Activated CD8-positive, alpha-beta memory T cell treated with anti-CD3 and anti-CD28 coated beads, Interleukin-2, amount 50 U/mL, for 1 hour (primary cell): Measurements from ENCODE around the gene ZNF554.

Experiments
- DNase-seq: peaks from one replicate; pipeline ENCODE4 v3.0.0-alpha.2; 2020; ENCODE audit errors: extremely low read depth

ZNF554 gene

DNA sequence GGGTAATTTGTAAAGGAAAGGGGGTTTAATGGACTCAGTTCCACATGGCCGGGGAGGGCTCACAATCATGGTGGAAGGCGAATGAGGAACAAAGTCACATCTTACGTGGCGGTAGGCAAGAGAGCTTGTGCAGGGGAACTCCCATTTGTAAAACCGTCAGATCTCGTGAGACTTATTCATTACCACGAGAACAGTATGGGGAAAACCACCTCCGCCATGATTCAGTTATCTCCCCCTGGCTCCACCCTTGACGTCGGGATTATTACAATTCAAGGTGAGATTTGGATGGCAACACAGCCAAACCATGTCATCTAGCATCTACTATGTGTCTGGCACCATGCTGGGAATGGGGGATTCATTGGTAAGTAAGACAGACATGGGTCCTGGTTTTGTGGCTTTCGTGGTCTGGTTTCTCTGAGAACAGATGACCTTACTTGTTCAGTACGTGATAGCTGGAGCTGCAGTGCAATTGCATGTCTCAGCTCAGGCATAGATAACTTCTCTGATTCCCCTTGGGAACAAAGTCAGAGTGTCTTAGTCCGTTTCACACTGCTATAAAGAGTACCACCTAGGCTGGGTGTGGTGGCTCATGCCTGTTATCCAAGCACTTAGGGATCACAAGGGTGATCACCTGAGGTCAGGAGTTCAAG is 8.3 kb downstream of the ZNF554 start:
- DNase-seq: no peak

GRCh38 chr19:2834294-2834871 is 14.7 kb downstream of the ZNF554 start:
- DNase-seq: no peak

GRCh38 chr19:2837430-2837829 is 17.8 kb downstream of the ZNF554 start:
- DNase-seq: no peak

GRCh38 chr19:2840794-2841791 is 21.4 kb downstream of the ZNF554 start, which contains the start of gene ZNF555:
Gene ZNF555 (plus strand): TSS chr19:2841475. CDS start chr19:2841573, 98 bp downstream.
- DNase-seq: peak; percentile 100

- DNase-seq: no peak
Measured at GRCh38 chr19:2841855-2842574, 22.3 kb downstream of the ZNF554 start.

DNA sequence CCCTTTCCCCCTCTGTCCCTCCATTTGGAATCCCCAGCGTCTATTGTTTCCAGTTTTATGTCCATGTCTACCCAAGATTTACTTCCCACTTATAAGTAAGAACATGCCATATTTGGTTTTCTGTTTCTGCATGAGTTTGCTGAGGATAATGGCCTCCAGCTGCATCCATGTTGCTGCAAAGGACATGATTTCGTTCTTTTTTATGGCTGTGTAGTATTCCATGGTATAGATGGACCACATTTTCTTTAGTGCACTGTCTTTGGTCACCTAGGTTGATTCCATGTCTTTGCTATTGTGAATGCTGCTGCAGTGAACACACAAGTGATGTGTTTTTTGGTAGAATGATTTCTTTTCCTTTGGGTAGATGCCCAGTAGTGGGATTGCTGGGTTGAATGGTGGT is 25.4 kb downstream of the ZNF554 start:
- DNase-seq: no peak

DNA sequence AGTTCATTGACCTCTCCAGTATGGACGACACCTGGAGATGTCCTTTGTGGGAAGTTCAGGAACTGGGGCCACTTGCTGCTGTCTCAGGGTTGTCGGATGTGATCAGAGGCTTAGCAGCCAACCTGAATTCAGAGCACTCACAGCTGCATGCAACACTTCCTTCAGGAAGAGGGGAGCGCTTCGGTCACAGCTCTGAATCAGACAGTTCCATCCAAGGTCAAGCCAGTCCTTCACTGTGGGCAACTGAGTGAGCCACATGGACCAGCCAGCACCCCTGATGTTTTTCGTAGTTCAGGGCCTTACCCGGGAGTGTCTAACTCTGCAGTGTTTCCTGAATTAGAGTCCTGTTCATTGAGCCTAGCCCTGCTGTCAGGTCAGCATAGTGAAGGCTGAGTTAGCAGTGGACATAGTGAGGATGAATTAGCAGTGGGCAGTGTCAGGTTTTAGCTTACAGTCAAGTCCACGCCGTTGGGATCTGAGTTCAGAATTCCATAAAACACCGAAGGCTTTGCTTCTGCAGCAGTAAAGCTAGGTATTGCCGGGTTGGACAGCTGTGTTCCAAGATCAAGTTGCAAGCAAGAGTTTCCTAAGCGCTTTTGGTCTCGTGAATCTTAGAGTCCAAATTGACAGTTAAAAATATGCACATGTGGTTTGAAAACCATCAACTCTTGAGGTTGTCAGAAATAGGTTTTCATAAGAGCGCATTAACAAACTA is 26.7 kb downstream of the ZNF554 start:
- no peak for DNase-seq

DNA sequence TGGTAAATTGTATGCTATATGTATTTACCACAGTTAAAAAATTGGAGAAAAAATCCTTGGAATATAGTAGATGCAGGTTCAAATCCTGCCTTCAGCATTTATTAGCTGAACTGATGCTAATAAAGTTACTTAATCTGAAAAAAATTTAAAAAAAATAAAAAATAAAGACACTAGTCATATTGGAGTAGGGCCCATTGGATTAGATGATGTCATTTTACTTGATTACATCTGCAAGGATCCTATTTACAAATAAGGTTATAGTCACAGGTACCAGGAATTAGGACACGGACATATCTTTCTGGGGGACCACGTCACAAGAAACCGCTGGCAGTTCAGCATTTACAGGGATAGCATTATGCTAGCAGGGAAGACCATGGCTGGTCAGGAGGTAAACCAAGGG is 27.8 kb downstream of the ZNF554 start:
- no peak for DNase-seq

GRCh38 chr19:2848616-2849015 is 28.9 kb downstream of the ZNF554 start:
- DNase-seq: no peak

GRCh38 chr19:2850256-2850925 is 30.7 kb downstream of the ZNF554 start:
- DNase-seq: no peak

GRCh38 chr19:2852598-2852997 is 32.9 kb downstream of the ZNF554 start:
- no peak for DNase-seq

DNA sequence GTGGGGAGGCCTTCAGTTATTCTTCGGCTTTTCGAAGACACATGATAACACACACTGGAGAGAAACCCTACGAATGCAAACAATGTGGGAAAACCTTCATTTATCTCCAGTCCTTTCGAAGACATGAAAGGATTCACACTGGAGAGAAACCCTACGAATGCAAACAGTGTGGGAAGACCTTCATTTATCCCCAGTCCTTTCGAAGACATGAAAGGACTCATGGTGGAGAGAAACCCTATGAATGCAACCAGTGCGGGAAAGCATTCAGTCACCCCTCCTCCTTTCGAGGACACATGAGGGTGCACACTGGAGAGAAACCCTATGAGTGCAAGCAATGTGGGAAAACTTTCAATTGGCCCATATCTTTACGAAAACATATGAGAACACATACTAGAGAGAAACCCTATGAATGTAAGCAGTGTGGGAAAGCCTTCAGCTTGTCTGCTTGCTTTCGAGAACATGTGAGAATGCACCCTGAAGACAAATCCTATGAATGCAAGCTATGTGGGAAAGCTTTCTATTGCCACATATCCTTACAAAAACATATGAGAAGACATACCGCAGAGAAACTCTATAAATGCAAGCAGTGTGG is 33.4 kb downstream of the ZNF554 start:
- DNase-seq: no peak

DNA sequence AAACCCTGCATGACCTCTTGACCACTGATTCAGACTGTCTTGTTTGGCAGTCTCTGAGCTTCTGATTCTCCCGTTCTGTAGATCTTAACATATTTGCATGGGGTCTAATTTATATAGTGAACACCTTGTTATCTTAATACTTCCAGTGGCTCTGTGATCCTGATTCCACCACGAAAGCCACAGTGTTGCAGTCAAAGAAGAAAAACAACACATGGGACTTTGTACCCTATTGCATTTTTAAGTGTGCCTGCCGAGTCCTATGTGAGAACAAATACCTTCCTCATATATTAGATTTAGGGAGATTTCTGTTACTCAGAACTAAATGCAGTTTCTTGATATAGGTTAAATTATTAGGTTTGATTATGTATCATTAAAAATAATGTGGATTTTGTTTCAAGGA is 35.2 kb downstream of the ZNF554 start:
- DNase-seq: no peak

GRCh38 chr19:2856457-2857050 is 36.9 kb downstream of the ZNF554 start:
- no peak for DNase-seq

- DNase-seq: no peak
Measured at GRCh38 chr19:2858864-2859263, 39.2 kb downstream of the ZNF554 start.

DNA sequence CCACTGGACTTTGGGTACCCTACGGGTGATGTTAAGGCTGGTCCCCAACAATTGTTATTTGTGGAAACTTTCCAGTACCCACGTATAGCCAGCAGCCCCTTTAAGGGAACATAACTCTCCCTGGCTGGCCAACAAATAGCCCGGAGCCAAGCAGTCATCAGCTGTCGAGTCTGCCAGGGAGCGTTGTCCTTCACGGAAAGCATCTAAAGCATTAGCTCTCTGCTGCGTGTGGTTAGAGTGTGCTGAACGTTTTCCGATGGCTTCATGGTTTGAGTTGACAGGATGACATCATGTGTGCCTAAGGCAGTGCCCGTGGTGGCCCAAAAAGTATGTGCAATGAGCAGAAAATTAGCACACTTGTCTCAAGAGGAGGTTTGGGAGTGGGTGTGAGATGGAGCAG is 44.1 kb downstream of the ZNF554 start:
- no peak for DNase-seq

- DNase-seq: no peak
Measured at GRCh38 chr19:2865334-2866100, 45.8 kb downstream of the ZNF554 start.

GRCh38 chr19:2866495-2867024 is 46.9 kb downstream of the ZNF554 start:
- no peak for DNase-seq
